NCI-H2107 treated with DMSO at 0.1 percent for 48 hours (cell line): Measurements from ENCODE around the gene SPOCK1.

Experiments
- DNase-seq: peaks from one replicate; lab custom pipeline; 2025; ENCODE audit not compliant: unreplicated experiment; lab: John Stamatoyannopoulos, UW

The SPOCK1 gene

DNA sequence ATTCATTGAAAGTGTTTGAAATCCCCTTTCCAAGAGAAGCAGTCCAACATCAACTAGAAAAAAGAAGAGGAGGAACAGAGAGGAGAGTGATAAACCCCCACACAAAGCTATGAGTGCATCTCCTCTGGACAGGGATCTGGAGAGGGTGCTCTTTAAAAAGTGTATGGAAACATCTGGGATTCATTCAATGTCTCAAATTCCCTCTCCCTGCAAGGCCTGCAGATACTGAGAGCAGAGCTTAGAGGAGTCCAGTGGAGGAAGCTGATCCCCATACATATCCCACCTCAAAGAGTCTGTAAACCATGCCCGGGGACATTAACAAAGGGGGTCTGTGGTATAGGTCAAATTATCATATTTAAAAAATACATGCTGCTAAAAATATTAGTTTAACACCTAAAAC is 2.2 kb downstream of the SPOCK1 start:
- DNase-seq, result no peak

DNA sequence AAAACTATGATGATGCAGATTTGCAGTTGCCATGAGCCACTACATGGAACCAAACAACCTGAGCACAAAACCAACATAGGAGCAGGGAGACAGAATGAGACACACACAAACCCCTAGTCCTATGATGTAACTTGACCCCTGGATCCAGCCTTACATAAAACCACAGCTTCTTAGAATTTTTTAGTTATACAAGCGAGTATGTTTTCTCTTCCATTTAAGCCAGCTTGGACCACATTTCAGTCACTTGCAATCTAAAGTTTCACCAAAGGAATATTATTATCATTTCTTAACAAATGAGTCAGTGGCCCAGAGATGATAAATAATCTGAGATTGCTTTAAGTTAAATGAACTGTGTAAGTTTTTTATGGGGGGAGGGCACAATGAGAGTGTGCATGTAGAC is 6.8 kb downstream of the SPOCK1 start:
- DNase-seq, result no peak

DNA sequence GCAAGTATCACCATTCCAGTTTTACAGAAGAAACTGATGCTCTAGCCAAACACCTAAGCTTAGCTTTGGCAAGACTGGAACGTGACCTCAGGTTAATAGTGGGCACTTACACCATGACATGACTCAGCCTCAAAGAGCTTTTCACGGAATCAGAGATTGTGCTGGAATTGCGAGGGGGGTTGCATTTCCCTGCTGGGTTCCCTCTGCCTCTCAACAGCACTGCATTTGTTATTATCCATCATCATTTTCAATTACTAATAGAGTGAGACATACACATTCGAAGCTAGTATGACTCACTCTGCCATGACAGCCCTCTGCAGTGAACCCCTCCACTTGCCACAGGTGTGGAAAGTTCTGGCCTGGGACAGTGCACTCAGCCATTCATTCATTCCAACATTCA is 8.0 kb downstream of the SPOCK1 start:
- DNase-seq, result no peak

DNA sequence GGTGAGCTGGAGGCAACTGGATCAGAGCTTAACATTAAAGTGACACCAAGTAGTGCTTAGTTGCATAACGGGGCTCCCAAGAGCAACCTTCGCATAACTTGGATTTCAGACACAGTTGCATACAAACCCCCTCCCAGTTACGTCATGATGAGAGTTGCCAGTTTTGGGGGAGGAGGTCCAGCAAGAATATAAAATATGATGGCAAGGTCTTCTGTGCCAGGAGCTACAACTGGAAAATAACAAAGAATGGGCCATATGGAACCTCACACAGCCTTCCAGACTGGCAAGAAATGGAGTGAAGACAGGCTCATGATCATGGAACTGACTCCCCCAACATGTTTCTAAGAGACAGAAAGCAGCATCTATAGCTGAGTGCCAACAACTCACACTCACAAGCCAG is 8.5 kb downstream of the SPOCK1 start:
- DNase-seq, result no peak

DNA sequence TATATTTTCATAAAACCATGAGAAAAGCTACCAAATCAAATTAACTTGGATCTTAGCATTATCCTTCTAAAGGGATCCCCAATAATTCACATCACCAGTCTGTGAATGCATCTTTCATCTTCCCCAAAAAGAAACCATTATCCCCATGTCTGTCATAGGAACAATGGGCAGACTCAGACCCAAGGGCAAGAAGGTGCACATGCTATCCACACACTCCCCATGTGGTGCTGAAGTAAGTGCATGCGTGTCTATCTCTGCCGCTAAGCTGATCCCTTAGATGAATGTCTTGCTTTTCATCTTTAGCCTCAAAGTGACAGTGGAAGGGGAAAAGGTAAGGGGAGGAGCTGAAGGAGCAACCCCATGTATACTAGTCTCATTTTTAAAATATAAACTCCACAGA is 10.2 kb downstream of the SPOCK1 start:
- DNase-seq, result no peak

DNA sequence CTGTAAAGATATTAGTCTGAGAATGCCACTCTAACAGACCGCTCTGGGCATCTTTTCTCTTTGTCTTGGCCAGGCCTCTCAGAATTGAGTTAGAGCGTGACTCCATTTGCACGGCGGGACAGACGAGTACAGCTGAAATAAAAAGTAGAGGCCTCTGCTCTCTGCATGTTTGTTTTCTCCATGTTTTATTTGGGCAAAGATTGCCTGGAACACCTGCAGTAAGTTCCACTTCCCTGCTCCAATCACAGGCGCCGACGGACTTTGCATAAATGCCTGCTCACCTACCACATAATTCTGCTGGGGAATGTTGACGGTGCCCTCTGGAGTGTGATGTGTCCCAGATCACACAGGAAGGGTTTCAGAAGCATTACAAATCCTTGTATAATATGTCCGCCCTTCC is 10.6 kb downstream of the SPOCK1 start:
- no peak for DNase-seq

DNA sequence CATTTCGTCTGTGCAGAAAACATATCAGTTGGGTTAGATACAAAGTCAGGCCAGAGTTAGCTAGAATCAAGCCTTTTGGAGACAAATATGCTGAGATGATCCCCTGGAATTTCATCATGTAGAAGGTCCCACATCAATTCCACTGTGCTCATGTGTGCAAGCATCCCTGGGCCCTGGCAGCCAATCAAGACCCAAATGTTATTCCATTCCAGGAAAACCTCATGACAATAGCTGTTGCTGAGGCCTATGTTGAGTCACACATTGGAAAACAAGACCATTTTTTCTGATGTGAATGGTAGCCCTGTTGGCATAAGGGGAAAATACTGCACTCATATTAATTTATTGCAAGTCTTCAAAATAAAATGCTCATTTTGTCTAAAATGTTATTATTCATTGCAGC is 11.5 kb downstream of the SPOCK1 start:
- no peak for DNase-seq

DNA sequence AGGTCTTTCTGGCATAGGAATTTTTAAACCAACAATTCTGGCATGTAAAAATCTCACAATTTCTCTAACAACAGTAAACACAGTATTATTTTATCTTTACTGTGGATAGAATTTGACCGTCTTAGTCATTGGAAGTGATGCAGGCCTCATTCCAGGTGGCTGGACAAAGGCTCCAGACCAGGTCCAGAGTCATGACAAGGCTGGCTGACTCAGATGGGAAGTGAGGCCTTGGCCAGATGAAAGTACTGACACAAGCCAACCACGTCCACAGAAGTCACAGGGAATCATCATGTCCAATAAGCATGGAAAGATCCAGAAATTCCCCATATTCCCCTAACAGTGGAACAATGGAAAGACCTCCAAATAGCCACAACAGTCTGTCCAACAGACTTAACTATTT is 12.4 kb downstream of the SPOCK1 start:
- no peak for DNase-seq

DNA sequence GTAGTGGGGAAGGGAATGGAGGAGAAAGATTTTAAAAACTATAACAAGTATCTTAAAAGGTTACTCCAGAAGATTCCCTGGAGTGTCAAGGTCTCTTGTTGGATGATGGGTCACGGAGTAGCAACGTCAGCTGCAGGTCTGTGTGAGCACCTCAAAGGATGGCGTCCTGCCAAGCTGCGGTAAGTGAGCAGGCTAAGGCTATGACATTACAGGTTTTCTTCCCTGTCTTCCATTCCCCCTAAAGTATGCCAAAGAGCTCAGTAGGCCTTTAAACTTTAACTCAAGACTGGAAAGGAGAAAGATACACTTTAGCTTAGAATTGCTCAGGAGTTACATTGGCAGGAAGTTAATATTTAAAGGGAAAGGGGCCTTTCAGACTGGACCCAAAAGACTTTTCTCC is 17.5 kb downstream of the SPOCK1 start:
- DNase-seq, result no peak

DNA sequence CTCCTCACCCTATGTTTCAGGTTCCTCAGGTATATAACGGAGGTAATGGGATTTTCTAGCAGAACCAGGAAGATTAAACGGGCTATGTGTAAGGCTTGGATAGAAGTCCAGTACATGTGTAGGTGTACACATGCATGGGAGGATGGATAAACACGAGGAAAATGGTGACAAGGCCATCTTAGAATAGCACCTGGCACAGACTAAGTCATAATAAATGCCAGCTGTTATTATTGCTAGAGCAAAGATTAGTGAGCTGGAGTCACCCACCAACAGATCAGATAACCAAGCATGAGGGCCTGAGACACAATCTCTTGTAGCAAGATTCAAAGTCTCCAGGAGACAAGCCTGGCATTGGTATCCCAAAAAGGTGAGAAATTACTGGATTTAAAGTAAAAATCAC is 21.1 kb downstream of the SPOCK1 start:
- DNase-seq, result no peak

DNA sequence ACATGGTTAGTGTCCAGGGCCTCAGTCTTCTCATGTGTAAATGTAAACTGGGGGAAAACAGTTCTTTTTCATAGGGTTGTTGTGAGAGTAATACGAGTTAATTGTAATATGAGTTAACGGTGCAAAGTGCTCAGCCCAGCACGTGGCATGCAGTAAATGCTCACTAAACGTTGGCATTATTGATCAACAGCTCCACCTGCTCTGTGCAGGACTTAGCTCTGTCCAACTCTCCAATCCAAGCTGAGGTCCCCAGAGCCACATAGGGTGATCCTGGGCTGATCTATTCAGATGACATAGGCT is 28.3 kb downstream of the SPOCK1 start:
- no peak for DNase-seq

DNA sequence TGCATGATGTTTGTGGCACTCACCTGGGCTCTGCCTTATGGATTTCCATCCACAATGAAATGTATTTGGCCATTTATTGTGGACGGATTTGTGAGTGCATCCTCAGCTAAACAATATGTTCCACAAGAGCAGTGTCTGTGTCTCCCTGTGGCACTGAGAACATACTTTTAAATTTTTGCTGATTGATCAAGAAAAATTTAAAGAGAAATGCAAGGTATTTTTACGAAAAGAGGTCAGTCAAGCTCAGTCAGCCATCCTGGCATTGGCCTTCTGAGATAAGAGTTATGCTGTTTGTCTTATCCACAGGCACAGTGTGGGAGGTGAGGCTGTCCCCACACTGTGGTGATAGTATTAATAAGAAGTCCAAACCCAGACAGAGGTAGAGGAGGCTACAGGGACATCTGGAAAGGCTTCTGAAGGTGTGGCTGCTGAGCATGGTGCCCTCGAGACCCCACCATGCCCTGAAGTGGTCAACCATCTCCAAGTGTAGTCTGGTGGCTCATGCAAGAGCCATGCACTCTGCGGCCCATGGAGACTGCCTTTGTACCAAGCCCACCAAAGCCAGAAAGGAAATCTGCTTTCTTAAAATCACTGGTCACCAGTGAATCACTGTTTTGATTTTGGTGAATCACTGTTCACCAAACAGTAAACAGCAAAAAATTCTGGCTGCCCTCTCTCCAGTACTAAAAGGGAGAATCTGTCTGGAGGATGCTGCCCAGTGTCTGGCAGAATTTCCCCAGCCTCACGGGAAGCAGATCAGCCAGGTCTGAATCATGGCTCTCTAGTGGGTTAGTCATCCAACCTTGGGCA is 28.8 kb downstream of the SPOCK1 start:
- no peak for DNase-seq

DNA sequence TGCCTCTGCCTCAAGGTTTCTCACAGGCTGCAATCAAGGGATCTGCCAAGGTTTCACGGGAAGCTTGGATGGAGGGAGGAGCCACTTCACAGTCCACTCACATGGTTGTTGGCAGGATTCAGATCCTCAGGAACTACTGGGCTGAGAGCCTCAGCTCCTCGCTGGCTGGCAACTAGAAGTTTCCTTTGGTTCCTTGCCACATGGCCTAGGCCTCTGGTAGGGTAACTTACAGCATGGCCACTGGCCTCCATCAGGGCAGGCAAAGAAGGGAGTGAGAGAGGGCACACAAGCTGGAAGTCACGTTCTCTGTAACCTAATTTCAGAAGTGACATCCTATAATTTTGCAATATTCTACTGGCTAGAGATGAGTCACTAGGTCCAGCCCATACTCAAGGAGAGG is 32.2 kb downstream of the SPOCK1 start:
- no peak for DNase-seq

DNA sequence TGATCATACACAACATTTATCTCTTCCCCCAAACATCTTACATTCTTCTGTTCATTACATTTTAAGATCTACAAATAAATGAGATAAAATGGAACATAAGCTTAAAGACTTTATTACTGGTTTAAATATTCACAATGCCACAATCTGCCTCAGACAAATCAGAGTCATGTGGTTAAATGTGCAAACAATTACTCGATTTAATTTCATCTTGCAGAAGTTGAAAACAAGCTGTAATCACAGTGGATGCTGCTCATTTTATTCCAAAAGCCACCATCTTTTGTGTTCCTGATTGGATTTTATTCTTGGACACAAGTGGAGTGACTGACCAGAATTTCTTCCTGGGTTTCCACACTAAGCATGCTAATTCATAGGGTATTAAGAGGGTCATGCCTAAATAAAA is 33.2 kb downstream of the SPOCK1 start:
- DNase-seq, result no peak

DNA sequence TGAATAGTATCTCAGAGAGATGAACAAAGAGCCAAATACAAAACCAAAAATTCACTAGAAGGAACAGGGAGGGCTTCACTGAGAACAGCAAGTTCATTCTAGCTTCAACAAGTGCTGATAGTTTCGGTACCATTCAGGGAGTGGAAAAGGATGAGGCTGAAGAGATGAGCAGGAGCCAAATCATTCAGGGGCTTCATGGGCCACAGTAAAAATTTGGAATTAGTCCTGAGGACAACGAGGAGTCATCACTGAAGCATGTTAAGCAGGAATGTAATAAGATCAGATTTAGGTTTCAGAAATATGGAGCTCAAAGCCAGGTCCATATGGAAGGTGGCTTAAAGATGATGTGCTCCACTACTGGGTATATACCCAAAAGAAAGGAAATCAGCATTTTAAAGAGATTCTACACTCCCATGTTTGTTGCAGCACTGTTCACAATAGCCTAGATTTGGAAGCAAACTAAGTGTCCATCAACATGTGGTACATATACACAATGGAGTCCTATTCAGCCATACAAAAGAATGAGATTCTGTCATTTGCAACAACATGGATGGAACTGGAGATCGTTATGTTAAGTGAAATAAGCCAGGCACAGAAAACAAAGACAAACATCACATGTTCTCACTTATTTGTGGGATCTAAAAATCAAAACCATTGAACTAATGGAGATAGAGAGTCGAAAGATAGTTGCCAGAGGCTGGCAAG is 36.2 kb downstream of the SPOCK1 start:
- no peak for DNase-seq

DNA sequence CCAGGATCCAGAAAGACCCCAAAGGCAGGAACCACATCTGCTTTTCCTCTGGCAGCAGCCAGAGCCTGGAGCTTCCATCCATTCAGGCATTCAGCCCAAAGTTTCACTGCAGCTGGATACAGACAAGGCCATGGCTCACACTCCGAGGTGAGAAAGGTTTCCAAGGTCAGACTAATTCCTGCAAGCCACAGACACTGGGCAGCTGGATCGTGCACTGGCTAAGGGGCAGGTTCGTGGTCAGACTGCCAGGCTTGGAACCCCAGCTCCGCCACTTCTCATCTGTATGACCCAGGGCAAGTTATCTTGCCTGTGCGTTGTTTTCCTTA is 36.9 kb downstream of the SPOCK1 start:
- no peak for DNase-seq

DNA sequence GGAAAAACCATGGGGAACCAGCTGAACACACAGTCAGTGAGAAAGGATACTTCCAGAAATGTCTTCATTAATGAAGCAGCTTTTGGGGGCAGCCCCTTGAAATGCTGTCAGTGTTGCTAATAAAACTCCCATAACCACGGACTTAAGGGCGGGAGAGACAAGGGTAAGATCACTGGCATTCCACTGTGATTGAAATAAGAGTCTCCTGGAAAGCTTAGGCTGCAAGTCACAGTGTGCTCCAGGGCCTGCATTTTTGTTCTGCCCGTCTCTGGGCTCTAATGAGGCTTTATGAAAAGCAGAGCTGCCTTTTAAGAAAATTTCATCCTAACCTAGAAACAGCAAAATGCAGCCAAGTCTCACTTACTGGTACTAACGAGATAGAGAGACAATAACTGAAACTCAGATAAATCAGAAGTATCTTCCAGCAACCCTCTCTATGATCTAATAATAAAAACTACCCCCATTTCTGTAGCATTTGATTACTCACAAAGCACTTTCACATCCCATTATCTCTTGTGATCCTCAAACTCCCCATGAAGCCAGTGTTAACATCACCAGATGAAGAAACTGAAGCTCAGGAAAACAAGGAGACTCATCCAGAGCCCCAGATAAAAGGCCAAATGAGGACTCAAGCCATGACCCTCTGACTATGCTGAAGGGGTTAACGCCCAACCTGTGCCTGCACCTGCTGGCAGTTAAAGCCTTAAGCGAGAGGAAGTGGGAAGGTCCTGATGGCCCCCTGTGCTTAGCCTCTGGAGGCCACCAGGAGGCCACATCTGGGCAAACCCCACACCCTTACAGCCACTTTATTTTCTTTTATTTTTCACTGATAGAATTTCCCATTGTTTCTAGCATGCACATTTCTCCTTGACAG is 37.5 kb downstream of the SPOCK1 start:
- DNase-seq, result no peak

DNA sequence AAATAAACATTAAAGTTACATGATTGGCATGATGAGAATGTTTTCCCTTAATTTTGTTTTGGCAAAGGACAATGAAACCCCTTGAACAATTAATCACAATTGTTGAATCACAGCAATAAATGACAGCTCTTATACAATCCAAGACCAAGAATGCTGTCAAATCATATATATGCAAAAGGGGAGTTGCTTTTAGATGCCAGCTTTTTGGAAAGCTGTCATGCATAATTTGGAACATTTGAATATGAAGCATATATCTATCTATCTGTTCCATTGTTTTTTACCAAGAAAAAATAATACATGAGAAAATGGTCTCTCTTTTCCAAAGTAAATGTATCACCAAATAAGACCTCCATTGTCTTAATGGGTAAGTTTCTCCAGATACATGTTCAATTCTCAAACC is 44.5 kb downstream of the SPOCK1 start:
- no peak for DNase-seq

DNA sequence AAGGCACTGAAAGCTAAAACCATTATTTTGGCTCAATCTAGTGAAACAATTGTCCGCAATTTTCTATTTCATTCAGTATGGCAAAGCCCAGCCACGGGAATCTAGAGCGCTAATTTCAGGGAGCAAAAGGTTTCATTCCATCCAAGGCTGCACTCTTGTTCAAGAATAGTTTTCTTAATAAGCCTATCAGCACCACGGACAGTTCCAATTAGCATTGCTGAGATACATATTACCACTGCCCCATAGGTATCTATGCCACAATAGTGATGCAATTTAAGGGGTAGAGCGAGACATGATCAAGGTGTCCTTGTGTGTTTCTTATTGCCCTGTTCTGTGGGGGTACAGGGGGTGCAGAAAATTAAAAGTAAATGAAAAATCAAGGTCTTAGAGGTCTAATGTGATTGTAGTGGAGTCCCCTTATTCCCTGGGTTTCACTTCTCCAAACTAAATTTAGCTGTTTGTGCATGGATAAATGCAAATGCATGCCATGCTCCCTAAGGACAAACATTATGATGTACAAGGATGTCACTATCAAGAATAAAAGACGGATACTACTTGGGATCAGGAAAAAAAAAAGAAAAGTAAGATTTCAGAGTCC is 45.5 kb downstream of the SPOCK1 start:
- DNase-seq, result no peak

DNA sequence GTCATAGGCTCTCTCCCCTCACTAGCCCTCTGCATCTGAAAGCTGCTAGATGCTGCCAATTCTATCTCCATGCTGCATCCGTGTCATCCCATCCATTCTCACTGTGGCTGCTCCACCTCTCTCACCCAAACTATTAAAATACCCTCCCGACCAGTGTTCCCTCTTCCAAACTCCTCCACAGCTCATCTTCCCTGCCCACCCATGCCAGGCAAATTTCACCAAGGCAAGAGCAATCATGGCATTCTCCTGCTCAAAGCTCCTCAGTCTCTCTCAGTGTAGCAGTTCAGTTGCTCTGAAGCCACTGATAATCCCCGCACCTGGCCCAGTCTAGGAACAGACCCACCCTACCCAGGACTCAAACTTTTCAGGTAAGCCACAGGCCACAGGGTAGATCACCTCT is 48.4 kb downstream of the SPOCK1 start:
- DNase-seq, result no peak

DNA sequence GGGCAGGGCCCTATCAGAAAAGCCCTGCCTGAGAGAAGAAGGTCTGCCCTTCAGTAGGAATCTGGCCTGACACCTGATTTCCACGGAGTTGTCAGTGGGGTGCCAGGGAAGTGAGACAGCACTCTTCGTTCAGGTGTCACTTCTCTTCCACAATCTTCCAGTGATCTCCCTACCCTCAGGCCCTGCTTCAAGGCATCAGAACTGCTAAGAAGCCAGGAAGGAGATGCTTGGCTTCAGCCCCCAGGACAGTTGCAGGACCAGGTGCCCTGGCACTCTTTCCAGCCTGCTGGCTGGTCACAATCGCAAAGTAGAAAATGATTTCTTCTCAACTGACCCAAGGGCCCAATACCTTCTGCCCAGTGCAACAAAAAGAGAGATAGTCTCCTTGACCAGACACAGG is 50.3 kb downstream of the SPOCK1 start:
- DNase-seq, result no peak

DNA sequence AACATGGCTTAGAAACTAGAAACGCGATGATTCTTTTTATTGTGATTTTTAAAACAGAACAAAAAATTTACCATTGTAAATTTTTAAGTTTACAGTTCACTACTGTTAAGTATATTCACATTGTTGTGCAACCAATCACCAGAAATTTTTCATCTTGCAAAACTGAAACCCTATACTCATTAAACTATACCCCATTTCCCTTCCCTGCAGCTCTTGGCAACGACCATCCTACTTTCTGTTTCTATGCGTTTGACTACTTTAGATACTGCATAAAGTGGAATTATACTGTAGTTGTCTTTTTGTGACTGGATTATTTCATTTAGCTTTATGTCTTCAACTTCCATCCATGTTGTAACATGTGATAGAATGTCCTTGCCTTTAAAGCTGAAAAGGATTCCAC is 52.5 kb downstream of the SPOCK1 start:
- DNase-seq, result no peak
